Breast epithelium (tissue), 3 donors: ENCODE results near the gene RNU1-1.

Source experiments
- POLR2AphosphoS5 ChIP-seq, 3 donors: sonication (generic); formaldehyde crosslinking; IDR thresholded peaks; one replicate each; pipeline ENCODE4 v1.6.1; 2017; ENCODE audit warnings: antibody characterized with exemption in 3 of 3
- TF ChIP-seq, protein P1 (sequence below), 3 donors: fragments of 450-650 bp; IDR thresholded peaks; one replicate each; pipeline ENCODE4 v1.5.1; 2016 to 2017; ENCODE audit warnings: antibody characterized with exemption in 3 of 3, mild to moderate bottlenecking in 3 of 3, moderate library complexity in 3 of 3

DNA sequence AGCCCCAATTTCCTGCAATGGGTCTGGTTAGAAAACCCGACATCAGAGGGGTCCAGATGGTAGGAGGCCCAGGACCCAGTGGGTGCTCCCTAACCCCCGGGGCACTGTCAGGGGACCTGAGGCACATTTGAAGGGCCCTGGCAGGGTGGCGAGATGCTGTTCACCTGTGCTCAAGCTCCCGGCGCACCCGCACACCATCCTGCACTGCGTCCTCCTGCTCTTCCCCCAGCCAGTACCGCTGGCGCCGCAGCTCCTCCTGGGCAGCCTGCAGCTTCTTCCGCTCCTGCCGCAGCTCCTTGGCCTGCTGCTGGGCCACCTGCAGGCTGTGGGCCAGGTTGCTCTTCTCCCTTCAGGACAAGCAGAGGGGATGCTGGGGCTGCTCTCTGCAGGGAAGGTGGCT lies 36.0 kb downstream of the RNU1-1 start:
- TF ChIP-seq, protein P1, sequence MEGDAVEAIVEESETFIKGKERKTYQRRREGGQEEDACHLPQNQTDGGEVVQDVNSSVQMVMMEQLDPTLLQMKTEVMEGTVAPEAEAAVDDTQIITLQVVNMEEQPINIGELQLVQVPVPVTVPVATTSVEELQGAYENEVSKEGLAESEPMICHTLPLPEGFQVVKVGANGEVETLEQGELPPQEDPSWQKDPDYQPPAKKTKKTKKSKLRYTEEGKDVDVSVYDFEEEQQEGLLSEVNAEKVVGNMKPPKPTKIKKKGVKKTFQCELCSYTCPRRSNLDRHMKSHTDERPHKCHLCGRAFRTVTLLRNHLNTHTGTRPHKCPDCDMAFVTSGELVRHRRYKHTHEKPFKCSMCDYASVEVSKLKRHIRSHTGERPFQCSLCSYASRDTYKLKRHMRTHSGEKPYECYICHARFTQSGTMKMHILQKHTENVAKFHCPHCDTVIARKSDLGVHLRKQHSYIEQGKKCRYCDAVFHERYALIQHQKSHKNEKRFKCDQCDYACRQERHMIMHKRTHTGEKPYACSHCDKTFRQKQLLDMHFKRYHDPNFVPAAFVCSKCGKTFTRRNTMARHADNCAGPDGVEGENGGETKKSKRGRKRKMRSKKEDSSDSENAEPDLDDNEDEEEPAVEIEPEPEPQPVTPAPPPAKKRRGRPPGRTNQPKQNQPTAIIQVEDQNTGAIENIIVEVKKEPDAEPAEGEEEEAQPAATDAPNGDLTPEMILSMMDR (IDR thresholded peaks at IDR 0.05), result no peak
- TF ChIP-seq POLR2AphosphoS5 (IDR thresholded peaks at IDR 0.05), result no peak
